Fibroblast of skin of right quadriceps (primary cell): ENCODE data around the gene RPL10.

ENCODE experiments used
- DNase-seq: peaks from one replicate; pipeline ENCODE4 v3.0.0-alpha.2; 2013

RPL10 gene

DNA sequence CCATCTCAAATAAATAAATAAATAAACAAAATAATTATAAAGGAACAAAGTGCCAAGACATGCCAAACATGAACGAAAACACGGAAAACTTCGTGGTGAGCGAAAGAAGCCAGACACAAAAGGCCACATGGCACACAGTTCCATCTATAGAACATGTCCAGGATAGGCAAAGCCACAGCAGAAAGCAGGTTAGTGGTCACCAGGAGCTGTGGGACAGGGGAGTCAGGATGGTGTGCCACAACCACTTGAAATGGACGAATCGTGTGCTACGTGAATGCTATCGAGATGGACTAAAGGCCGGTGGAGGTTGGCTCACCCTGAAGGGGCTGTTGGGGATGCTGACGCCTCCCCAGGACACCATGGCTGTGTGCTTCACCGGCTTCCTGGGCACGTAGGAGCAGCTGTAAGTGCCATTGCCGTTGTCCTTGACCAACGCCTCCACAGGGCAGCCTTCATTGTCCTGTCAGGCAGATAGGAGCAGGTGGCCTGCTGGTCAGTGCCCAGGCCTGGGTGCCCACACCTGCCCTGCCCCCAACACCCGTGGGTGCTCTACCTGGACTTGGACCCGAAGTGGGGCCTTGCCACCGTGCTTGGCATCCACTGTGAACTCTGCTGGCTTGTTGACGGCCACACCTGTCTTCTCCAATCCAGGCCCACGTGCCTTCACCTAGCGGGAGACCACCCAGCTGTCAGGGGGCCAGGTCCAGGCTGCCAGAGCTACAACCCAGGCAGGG, 34.3 kb upstream of the RPL10 start:
- no peak for DNase-seq

DNA sequence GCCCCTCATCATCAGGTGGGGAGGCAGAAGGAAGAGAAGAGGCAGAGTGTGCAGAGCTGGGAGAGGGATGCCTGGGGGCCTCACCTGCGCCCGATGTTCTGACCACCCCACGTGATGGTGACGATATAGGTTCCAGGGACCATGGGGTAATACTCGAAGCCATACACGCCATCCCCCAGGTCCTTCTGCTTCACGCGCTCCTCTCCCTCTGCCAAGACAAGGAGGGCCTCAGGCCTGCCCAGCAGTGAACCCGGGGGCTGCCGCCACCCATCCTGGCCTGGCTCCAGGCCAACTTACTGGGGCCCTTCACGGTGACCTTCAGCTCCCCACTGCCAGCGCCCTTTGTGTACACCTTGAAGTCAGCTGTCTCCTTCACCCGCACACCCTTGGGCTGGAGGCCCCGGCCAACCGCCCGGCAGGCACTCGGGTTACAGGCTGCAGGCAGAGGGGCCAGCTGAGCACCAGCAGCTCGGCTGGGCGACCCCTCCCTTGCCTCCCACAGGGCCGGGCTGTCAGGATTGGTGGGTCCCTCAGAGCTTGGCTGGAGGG, 33.1 kb upstream of the RPL10 start:
- no peak for DNase-seq

DNA sequence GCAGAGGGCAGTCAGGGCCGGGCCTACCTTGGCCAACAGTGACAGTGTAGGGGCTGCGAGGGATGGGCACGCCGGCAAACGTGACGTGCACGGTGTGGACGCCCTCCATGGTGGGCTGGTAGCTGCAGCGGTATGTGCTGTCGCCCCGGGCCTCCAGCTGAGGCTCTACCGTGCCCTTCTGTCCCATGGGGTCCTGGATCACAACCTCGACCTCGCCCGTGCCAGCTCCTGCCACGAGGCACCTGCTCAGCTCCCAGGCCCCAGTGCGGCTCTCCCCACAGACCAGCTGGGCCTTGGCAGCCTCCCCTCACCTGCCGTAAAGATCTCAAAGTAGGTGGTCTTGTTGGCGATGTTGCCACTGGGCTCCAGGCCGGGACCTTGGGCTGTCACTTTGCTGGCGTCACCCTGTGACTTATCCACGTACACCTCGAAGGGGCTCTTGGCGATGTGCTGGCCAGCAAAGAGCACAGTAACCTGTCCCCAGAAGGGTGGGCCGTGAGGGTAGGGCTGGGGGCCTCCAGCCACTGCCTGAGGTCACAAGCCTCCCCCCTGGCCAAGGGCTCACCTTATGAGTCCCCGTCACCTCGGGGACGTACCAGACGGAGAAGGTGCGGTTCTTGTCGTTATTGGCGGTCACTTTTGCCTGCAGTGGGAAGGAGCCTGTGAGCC, 32.0 kb upstream of the RPL10 start:
- DNase-seq: no peak

DNA sequence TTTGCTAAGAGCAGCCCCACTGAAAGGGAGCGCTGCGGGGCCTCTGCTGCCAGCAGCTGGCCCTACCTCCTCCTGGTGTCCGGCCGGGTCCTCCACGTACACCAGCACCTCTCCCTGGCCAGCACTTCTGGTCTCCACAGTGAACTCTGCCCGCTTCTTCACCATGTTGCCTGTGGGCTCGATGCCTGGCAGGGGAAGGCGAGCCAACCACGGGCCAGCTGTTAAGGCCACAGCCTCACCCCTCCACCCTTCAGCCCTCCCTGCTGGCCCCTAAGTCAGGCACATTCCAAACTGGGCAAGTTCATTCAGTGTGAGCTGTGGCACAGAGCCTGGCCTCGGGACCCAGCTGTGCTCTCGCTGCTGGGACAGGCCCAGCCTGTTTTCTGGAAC, 31.5 kb upstream of the RPL10 start:
- DNase-seq: no peak

DNA sequence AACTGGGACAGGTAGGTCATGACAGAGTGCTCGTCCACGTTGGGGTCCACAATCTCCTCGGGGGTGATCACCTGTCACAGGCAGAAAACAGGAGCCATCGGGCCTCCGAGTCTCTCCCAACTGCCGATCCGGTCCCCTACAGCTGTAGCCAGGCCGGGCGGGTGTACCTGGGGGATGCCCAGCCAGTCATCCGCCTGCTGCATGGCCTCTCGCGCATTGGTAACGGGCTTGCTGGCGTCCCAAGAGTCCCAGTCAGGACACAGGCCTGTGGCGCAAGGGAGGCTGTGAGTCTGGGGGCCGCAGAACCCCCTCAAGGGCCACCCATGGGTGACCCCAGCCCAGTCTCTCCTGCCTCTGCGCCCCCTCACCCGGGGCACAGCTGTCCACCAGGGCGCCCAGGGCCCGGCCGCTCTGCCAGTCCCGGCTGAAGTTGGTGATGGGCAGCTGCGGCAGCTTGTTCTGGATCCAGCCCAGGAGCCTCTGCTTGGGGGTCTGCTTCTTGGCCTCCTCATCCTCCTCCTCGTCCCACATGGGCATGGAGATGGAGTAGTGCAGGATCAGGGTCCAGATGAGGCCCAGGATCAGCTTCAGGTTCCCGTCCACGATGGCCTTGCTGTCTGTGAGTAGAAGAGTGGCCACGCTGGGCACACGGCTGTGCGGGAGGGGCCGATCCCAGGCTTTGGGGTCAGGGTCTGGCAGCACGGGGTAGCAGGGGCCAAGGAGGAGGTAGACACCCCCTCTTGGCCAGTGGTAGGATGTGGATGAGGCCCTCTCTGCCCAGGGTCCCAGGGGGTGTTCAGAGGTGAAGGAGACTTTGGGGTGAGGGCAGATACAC, 30.5 kb upstream of the RPL10 start:
- no peak for DNase-seq

DNA sequence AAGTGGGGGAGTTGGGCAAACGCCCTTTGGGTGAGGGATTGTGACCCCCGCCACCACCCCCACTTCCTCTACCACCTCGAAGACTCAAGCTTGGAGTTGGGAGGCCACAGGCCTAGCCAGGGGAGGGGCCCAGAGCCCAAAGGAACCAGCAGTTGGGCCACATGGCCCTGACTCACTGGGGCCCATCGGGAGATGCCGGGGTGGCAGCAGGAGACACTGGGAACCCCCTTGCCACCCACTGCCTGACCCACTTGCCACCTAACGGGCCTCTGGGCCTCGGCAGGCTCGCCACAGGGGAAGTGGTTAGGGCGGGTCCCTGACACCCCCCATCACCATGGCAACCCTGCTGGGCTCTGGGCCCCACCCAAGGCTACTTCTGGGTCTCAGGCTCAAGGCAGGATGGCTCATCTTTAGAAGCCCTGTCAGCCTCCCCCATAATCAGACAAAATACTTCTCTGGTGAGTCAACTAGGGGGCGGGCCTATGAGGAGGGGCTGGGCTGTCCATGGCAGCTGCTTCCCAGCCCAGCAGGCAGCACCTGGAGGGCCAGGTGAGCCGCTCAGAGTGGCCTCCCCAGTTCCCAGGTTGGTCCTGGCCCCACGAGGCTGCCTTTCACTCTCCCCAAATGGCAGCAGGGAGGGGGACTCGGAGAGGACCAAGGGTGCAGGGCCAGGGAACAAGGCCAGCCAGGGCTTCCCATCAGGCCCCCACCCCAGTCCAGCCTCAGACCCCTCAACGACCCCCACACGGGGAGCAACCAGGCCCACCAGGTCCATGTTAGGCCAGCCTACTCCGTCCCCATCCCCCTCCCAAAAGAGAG, 29.3 kb upstream of the RPL10 start:
- DNase-seq: peak; percentile 92

DNA sequence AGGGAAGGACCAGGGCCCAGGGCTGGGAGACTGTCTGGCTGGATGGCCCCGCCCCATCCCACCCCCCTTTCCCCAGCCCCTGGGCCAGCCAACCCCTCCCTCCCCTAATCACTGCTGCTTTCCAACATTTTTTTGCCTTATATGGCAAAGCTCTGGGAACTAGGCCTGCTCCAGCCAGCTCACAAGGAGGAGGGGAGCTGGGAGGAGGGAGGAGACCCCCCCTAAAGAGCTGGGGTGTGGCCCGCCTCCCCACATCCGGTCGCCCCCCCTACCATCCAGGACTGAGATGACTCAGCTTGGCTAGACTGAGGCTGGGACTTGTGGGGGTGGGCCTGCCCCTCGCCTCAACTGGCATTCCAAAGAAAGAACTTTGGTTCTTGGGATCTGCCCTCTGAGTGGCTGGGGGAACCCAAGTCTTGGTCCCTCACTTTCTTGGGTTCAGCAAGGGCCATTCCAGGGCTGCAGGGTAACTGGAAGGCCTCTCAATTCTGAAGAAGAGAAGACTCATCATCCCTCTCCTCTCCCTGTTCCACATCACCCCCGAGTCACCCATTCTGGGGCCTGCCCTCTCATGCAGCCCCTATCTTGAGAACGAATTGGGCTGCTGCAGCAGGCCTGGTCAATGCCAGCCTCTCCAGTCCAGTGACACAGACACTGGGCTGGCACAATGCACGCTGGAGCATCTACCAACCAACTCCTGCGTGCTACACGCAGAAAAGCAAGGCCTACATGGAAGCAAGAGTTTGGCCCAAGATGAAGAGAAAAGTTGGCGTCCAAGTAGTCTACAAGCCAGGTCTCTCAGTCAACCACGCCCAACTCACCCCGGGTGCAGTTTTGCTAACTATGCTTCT, 28.5 kb upstream of the RPL10 start:
- DNase-seq: peak; percentile 97

DNA sequence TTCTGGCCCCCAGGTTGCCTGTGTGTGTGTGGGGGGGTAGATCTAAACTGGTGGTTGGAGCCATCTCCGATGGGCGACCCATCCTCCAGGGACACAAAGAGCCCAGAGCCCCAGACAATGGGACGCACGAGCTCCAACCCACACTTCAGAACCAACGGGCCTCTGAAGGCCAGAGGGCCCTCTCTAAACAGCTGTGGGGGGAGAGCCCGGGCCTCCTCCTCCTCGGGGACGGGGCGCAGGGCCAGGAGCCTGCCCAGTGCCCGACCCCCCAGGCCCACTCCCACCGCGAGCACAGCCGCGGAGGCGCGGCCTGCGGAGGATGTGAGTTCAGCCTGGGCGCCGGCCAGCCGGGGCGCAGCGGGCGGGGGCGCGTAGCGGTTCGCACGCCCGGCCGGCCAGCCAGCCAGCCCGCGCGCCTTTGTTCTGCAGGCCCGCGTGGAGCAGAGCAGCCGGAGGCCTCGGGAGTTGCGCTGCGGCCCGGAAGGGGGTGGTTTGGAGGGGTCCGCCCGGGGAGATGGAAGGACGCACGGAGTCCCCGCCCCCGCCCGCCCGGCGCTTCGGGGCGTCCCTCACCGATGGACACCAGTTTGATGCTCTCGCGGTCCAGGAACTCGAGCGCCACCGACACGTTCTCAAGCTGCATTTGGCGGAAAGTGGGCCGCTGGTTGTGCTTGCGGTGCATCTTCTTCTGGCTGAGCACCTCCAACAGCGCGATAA, 27.7 kb upstream of the RPL10 start:
- DNase-seq: no peak

DNA sequence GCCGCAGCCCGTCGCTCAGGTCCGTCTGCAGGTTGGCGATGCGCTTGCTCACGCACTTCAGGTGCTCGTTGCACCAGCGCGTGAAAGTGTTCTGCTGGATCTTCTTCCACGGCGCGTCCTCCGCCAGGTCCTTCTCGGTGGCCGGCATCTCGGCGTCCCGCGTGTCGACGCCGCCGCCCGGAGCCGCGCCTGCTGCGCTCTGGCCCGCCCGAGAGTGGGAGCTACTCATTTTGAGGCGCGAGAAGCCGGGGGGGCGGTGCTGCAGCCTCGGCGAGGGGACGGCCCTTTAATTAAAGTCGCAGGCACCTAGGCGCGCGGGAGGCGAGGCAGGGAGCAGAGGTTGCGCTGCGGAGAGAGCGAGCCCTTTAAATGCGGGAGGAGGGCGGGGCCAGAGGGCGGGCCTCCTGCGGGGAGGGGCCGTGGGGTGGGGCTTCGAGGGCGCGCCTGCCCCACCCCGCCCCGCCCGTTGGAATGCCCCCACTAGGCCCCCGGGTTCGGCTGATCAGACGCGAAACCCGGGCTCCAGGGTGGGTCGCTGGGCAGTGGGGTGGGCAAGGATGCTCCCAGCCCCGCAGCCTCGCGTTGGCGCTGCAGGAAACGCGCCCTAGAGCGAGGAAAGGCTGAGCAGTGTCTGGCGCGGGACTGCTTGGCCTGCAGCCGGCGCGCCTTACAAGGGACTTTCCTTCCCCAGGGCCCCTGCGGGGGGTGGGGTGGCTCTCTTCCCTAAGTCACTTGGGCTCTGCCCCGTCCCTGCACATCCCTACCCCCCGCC, 27.0 kb upstream of the RPL10 start:
- peak; percentile 95 for DNase-seq

DNA sequence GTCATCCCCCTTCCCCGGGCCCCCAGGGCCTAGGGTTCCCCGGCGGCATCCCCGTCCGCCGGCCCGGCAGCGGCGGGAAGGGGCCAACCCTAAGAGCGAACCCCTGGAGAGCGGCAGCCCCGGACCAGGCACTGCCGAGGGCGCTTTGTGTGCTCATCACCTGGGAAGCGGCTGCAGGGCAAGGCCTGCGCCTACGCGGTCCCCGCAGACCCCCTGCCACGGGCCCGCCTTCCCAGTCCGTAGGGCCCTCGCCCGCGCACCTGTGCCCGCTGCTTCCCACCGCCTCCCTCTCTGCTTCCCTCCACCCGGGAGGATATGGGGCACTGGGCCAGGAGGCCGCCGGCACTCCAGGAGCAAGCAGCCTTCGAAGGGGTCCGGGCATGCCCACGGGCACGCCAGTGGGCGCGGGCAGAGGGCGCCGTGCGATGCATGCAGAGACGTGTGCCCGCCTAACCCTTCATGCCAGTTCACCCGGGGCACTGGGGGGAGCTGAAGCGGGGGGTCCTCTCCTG, 26.3 kb upstream of the RPL10 start:
- DNase-seq: no peak

DNA sequence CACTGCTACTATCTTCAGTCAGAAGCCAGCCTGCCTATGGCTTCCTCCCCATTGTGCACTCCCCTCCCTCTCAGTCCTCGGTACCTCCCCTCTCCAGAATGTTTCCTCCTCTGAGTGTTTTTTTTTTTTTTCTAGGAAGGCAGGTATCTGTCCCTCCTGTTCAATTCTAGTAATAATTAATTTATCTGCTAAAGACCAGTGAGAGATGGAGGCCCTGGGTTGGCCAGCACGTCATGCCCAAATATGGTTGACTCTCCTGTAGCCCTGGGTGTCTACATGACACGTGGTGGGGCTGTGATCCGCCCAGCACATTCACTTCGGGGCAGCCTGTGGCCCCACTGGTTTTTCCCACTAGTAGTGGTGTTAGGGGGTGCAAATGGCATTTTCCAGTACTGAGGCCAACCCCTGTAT, 25.6 kb upstream of the RPL10 start:
- peak; percentile 67 for DNase-seq

DNA sequence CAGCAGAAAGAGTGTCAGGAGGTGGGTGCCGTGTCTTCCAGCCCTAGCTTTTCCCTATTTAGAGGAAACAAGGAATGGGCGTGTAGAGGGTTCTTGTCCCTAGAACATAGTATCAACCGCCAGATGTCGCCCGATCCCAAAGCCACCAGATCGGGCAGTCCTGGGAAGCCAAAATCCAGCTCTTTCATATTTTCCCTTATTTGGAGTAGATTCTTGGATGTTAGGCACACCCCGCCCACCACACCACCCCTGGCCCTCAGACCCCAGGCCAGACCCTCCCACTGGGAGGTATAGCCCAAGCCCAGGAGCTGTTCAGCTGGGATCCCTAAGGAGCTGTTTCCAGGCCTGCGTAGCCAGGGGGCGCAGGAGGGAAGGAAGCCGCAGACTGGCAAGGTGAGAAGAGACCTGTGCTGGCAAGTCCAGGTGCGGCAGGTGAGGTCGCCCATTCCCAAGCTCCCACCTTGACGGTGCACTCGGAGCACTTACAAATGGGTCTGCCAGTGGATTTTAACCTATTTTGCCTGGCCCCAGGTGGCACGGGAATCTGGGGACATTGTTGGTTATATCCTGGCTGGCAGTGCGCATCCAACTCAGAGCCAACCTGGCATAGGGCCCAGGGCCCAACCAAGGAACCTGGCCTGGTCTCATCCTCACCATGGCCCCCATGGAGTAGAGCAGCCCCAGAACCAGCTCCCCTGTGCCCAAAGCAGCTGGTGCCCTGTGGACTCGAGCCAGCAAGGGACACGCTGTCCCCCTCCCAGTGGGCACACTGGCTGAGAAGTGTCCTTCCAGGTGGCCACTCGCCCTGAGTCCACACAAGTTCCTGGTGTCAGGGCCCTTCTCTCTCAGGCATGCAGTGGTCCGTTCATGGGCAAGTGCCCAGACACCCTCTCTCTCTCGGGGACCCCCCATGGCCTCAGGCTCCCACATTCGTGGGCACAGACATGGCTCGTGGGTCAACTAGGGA, 24.6 kb upstream of the RPL10 start:
- peak; percentile 92 for DNase-seq

DNA sequence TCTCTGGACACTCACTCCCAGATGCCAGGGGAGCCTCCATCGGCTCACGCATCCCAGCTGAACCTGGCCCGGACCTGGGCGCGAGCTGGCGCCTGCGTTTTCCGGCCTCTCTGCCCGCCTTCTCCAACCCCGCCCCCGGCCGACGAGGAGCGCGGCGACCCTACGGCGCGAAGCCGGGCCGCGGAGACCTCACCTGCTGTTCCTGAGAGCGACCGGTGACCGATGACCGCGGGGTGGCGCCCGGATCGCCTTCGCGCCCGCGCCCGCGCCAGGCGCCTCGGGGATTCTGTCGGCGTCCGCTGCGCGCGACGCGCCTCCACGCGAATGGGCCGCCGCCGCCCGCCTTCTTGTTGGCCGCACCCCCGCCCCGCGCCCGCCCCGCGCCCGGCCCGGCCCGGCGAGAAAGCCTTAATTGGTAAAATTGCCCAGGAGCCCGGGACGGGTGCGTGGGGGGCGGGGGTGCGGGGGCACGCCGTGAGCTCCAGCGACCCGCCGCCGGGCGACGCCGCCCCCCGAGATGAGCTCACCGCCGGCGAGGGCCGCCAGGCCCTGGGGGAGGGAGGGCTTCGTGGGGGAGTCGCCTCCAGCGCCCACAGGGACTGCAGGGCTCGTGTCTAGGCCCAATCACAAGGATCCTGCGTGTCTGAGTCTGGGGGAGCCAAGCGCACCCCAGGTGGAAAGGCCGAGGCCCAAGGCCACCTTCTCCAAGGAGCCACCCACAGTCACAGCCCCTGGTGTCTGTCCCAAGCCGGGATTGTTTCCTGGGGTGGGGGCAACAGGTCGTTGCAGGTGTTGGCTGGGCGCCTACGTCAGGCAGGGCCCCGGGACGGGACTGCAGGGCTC, 23.6 kb upstream of the RPL10 start, which contains the start of gene FLNA:
FLNA (minus strand) TSS at position 322 of the 843 bp plus-strand sequence. CDS start 3,389 bp downstream, outside the sequence.
- peak; percentile 63 for DNase-seq

DNA sequence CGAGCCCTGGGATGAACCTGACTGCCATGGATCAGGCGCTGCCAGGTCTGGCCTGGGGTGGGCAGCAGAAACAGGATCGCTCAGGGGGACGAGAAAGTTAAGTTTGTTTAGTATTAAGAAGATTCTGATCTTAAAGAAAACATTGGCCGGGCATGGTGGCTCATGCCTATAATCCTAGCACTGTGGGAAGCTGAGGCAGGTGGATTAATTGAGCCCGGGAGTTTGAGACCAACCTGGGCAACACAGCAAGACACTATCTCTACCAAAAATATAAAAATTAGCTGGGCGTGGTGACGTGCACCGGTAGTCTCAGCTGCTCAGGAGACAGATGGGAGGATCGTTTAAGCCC, 23.0 kb upstream of the RPL10 start:
- no peak for DNase-seq

DNA sequence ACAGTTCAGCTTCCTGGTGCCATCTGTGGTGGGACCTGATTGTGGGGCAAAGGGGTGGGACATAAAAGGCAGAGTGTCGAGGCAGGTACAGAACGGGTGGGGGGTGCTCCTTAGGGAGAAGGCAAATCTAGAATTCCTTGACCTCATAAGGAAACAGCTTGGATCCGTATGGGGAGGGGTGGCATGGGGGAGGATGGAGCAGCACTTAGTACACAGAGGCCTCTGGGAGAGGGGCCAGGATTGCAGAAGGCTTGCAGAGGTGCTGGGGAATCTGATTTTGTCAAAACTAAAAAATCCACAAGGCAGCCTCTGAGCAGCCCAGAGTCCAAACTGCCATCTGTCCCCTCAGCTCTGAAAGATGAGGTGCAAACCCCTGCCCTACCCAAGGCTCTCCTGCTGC, 21.4 kb upstream of the RPL10 start:
- DNase-seq: peak; percentile 41

DNA sequence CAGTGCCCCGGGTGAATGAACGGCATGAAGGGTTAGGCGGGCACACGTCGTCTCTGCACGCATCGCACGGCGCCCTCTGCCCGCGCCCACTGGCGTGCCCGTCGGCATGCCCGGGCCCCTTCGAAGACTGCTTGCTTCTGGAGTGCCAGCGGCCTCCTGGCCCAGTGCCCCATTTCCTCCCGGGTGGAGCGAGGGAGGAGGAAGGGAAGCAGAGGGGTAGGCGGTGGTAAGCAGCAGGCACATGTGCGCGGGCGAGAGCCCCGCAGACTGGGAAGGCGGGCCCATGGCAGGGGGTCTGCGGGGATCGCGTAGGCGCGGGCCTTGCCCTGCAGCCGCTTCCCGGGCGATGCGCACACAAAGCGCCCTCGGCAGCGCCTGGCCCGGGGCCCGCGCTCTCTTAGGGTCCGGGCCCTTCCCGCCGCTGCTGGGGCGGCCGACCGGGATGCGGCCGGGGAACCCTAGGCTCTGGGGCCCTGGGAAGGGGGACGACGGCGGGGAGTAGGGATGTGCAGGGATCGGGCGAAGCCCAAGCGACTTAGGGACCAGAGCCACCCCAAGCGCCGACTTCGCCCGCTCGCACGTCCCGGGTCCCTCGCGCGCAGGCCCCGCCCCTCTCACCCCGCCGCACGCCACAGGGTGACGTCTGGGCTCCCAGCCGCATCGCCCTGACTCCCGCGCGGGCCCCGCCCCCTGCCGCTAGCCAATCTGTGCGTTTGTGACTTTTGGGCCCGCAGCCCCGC, 19.9 kb upstream of the RPL10 start:
- DNase-seq: peak; percentile 48
